Neuronal stem cell (in vitro differentiated cells): ENCODE measurements around the gene SLC7A10.

Experiments
- DNase-seq: peaks from one replicate; pipeline ENCODE4 v3.0.0-alpha.2; 2013; ENCODE audit warnings: low spot score
- H2AFZ ChIP-seq: one replicate; pipeline ENCODE4 v1.6.1; 2013; ENCODE audit warnings: mild to moderate bottlenecking, low read length, inconsistent platforms
- H2AK5ac ChIP-seq: 2 replicates; pipeline ENCODE4 v1.6.1; 2013; ENCODE audit warnings: low read depth, mild to moderate bottlenecking, inconsistent platforms, low read length, moderate library complexity, mixed read lengths
- H2BK120ac ChIP-seq: 2 replicates; pipeline ENCODE4 v1.6.1; 2013; ENCODE audit warnings: low read depth, mild to moderate bottlenecking, inconsistent platforms, low read length, moderate library complexity, mixed read lengths
- H2BK12ac ChIP-seq: one replicate; pipeline ENCODE4 v1.6.1; 2013; ENCODE audit warnings: low read length, inconsistent platforms
- H2BK15ac ChIP-seq: 2 replicates; pipeline ENCODE4 v1.6.1; 2013; ENCODE audit warnings: mild to moderate bottlenecking, low read length, inconsistent platforms, mixed read lengths
- H2BK5ac ChIP-seq: one replicate; pipeline ENCODE4 v1.6.1; 2013; ENCODE audit warnings: inconsistent platforms, mild to moderate bottlenecking, low read length, moderate library complexity
- H3K14ac ChIP-seq: one replicate; pipeline ENCODE4 v1.6.1; 2013; ENCODE audit warnings: low read length, inconsistent platforms
- H3K18ac ChIP-seq: 2 replicates; pipeline ENCODE4 v1.6.1; 2013; ENCODE audit warnings: low read length, inconsistent platforms
- H3K23ac ChIP-seq: 2 replicates; pipeline ENCODE4 v1.6.1; 2013; ENCODE audit warnings: low read depth, mild to moderate bottlenecking, mixed read lengths, low read length, inconsistent platforms; ENCODE audit not compliant: poor library complexity
- H3K27ac ChIP-seq: replicated peaks from 3 replicates; pipeline ENCODE4 v1.5.1; 2013; ENCODE audit warnings: low read length, inconsistent platforms
- H3K27me3 ChIP-seq, 3 experiments: 2 replicates each; pipeline ENCODE4 v1.6.1; 2013; ENCODE audit warnings: low read length in 3 of 3, mild to moderate bottlenecking in 2 of 3, inconsistent platforms in 1 of 3, low read depth in 1 of 3, mixed read lengths in 1 of 3, moderate library complexity in 1 of 3; ENCODE audit not compliant: control insufficient read depth in 3 of 3, insufficient read depth in 3 of 3
- H3K36me3 ChIP-seq, 2 donors: replicated peaks in 1 of 2; 2 replicates each; pipeline ENCODE4 v1.6.1; 2013; ENCODE audit warnings: low read length in 2 of 2; ENCODE audit not compliant: control insufficient read depth in 2 of 2, insufficient read depth in 2 of 2
- H3K4ac ChIP-seq: 2 replicates; pipeline ENCODE4 v1.6.1; 2013; ENCODE audit warnings: inconsistent platforms, mild to moderate bottlenecking, low read length, moderate library complexity
- H3K4me1 ChIP-seq, 2 donors: 1 replicate in 1 of 2; 2 replicates in 1 of 2; pipeline ENCODE4 v1.6.1; 2013; ENCODE audit warnings: low read length in 2 of 2, low read depth in 1 of 2; ENCODE audit not compliant: control insufficient read depth in 2 of 2, insufficient read depth in 1 of 2
- H3K4me2 ChIP-seq: one replicate; pipeline ENCODE4 v1.6.1; 2013; ENCODE audit warnings: mild to moderate bottlenecking, low read length, inconsistent platforms; ENCODE audit not compliant: insufficient read depth, poor library complexity, severe bottlenecking
- H3K4me3 ChIP-seq, 2 donors: 2 replicates each; pipeline ENCODE4 v1.5.1; 2013; ENCODE audit warnings: low read length in 2 of 2, mild to moderate bottlenecking in 2 of 2, inconsistent platforms in 1 of 2, moderate library complexity in 1 of 2
- H3K79me1 ChIP-seq: one replicate; pipeline ENCODE4 v1.6.1; 2013; ENCODE audit warnings: low read depth, mild to moderate bottlenecking, inconsistent platforms, low read length, moderate library complexity
- H3K9ac ChIP-seq: one replicate; pipeline ENCODE4 v1.6.1; 2013; ENCODE audit warnings: mild to moderate bottlenecking, low read depth, low read length, inconsistent platforms; ENCODE audit not compliant: poor library complexity
- H3K9me3 ChIP-seq, 2 donors: replicated peaks in 1 of 2; 2 replicates each; pipeline versions ENCODE3 to v1.6.1; 2013; ENCODE audit warnings: low read length in 2 of 2, mild to moderate bottlenecking in 2 of 2, inconsistent platforms in 1 of 2, low read depth in 1 of 2, mixed read lengths in 1 of 2, moderate library complexity in 1 of 2; ENCODE audit not compliant: control insufficient read depth in 2 of 2, insufficient read depth in 1 of 2
- H4K8ac ChIP-seq: one replicate; pipeline ENCODE4 v1.6.1; 2013; ENCODE audit warnings: low read depth, mild to moderate bottlenecking, inconsistent platforms, low read length, moderate library complexity
- H4K91ac ChIP-seq: one replicate; pipeline ENCODE4 v1.6.1; 2013; ENCODE audit warnings: low read length, low read depth, mild to moderate bottlenecking, inconsistent platforms; ENCODE audit not compliant: poor library complexity
- WGBS, 2 donors: extraction: QIAGEN DNeasy Blood & Tissue Kit; methylation state at CpG; one replicate each; pipeline ENCODE4 v1.1.7; 2013; ENCODE audit warnings: missing lambda C conversion rate in 2 of 2, mixed read lengths in 1 of 2; ENCODE audit not compliant: insufficient read length in 2 of 2, insufficient replicate concordance in 1 of 2; ENCODE audit errors: extremely low coverage in 2 of 2; 5-methylcytosine and 5-hydroxymethylcytosine counted together

SLC7A10 gene

DNA sequence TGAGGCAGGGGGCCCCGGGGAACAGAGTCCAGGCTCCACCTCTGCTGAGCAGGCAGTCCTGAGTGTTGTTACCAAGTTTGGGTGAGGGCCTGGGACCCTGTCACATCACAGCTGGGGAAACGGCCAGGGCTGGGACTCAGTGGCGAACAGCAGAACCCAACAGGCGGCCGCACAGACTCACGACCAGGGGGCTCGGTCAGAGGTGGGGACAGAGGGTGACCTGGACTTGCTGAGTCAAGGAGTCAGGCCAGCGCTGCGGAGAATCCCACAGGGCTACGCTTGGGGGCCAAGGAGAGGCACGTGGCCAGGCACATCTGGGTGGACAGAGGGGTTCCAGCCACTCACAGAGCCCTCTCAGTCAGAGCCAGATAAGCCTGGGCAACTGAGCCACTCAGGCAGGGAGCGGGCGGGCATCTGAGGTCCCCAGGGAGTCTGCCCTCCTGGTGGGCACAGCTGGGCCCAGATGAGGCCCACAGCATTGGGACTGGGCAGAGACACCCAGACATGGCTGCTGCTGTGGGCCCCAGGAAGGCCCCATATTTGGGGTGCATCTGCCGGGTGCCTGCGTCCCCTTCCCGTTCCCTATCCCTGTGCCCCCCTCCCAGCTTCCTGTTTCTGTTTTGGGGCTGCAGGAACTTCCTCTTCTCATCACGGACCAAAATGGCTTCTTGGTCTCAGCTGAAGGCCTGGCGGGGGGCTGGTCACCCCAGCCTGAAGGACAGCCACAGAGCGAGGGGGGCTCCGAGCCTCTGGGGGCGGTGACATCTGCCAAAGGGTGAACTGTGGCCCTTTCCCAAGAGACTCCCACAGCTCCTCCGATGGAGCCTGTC, 42.7 kb upstream of the SLC7A10 start:
- peak overlapping the region; percentile 72 for H3K4ac ChIP-seq
- peak overlapping the region; percentile 60 for H3K9ac ChIP-seq
- H2BK120ac ChIP-seq: peak overlapping the region; percentile 97
- peak overlapping the region; percentile 83 for H2AK5ac ChIP-seq
- no peak overlapping the region for H3K4me3 ChIP-seq
- peaks cover 1 to 5% of the 10 kb centered on the region in 2 donors for H3K4me1 ChIP-seq
- no peak overlapping the region for H2AFZ ChIP-seq
- peak overlapping the region; percentile 84 for H2BK12ac ChIP-seq
- no peaks in the 10 kb centered on the region for H3K36me3 ChIP-seq
- H3K14ac ChIP-seq: peak overlapping the region; percentile 98
- peak overlapping the region; percentile 18 for H3K23ac ChIP-seq
- peak overlapping the region; percentile 62 for H2BK5ac ChIP-seq
- no peak for DNase-seq
- H3K79me1 ChIP-seq: no peaks in the 10 kb centered on the region
- no peaks in the 10 kb centered on the region for H3K9me3 ChIP-seq
- H3K18ac ChIP-seq: peak overlapping the region; percentile 82
- peak overlapping the region; percentile 79 for H4K8ac ChIP-seq
- H3K27ac ChIP-seq: no peak overlapping the region
- H3K4me2 ChIP-seq: no peak overlapping the region
- peaks cover 0 to 21% (median 0%) of the 10 kb centered on the region in 3 experiments for H3K27me3 ChIP-seq
- WGBS, 2 donors: no CpG with 5 or more reads among the region's 22 CpGs
- no peak overlapping the region for H4K91ac ChIP-seq
- peak overlapping the region; percentile 65 for H2BK15ac ChIP-seq

DNA sequence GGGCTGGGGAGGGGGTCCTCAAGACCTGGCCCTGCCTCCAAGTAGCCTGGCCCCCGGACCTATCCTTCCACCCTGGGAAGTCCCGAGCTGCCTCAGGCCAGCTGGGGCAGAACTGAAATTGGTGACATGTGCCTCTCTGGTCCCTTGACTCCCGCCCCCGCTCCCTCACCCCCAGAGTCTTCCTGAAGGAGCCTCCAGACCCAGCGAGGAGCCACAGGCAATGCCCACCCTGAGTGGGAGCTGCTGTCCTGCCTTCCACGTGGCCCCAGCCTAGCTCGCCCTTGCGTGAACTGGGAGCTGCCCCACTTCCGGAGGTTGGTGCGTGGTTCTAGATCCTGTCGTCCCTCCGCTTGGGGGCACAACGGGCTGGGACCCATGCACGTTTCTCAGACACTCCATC, 42.1 kb upstream of the SLC7A10 start:
- no peak overlapping the region for H2BK5ac ChIP-seq
- no peaks in the 10 kb centered on the region for H3K9me3 ChIP-seq
- WGBS, 2 donors: no CpG with 5 or more reads among the region's 14 CpGs
- no peak overlapping the region for H4K91ac ChIP-seq
- peak overlapping the region; percentile 10 for H2AK5ac ChIP-seq
- H3K9ac ChIP-seq: peak overlapping the region; percentile 60
- peak overlapping the region; percentile 84 for H2BK12ac ChIP-seq
- DNase-seq: no peak
- H3K4me3 ChIP-seq: no peak overlapping the region
- H3K23ac ChIP-seq: peak overlapping the region; percentile 31
- H3K79me1 ChIP-seq: no peaks in the 10 kb centered on the region
- H3K27me3 ChIP-seq: peaks cover 0 to 26% (median 0%) of the 10 kb centered on the region in 3 experiments
- peak overlapping the region; percentile 76 for H3K18ac ChIP-seq
- H2BK120ac ChIP-seq: no peak overlapping the region
- peak overlapping the region; percentile 98 for H3K14ac ChIP-seq
- no peak overlapping the region for H2AFZ ChIP-seq
- H3K36me3 ChIP-seq: no peaks in the 10 kb centered on the region
- peaks cover 0 to 3% of the 10 kb centered on the region in 2 donors for H3K4me1 ChIP-seq
- H3K27ac ChIP-seq: no peak overlapping the region
- no peak overlapping the region for H3K4ac ChIP-seq
- H2BK15ac ChIP-seq: peak overlapping the region; percentile 65
- peak overlapping the region; percentile 7 for H4K8ac ChIP-seq
- H3K4me2 ChIP-seq: no peak overlapping the region

DNA sequence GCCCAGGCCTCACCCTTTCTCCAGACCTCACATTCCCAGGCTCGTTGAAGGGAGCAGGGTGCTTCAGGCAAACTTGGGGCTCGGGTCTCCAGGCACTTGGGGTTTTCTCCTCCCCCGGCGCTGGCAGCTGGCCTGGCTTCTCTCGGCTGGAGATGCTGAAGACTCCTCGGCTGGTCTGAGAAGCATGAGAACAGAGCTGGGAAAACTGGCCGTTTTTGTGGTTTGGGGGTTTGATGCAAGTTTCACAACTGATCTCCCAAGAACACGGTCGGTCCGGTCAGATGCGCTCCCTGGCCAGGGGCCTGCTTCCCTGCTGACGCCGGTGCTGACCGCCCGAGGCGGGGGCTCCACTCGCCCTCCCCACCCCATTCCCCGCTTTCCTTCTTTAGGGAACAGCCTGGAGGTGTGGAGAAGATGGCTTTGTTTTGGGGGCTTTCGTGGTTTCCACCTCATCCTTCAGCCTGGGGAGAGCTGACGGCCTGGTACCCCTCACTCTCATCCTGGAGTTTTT, 41.4 kb upstream of the SLC7A10 start:
- no peak overlapping the region for H3K9ac ChIP-seq
- H3K4ac ChIP-seq: no peak overlapping the region
- peak overlapping the region; percentile 37 for H2BK15ac ChIP-seq
- H4K91ac ChIP-seq: no peak overlapping the region
- H3K27me3 ChIP-seq: peaks cover 0 to 22% (median 0%) of the 10 kb centered on the region in 3 experiments
- H3K36me3 ChIP-seq: no peaks in the 10 kb centered on the region
- H2BK12ac ChIP-seq: no peak overlapping the region
- no peak overlapping the region for H2BK5ac ChIP-seq
- H2BK120ac ChIP-seq: no peak overlapping the region
- H3K27ac ChIP-seq: no peak overlapping the region
- no peak overlapping the region for H3K23ac ChIP-seq
- WGBS, 2 donors: no CpG with 5 or more reads among the region's 20 CpGs
- H3K4me2 ChIP-seq: no peak overlapping the region
- H3K4me1 ChIP-seq: peaks cover 0 to 1% of the 10 kb centered on the region in 2 donors
- H3K79me1 ChIP-seq: no peaks in the 10 kb centered on the region
- no peak overlapping the region for H3K4me3 ChIP-seq
- no peak for DNase-seq
- H4K8ac ChIP-seq: no peak overlapping the region
- H3K18ac ChIP-seq: peak overlapping the region; percentile 35
- H2AK5ac ChIP-seq: peak overlapping the region; percentile 70
- H2AFZ ChIP-seq: no peak overlapping the region
- no peaks in the 10 kb centered on the region for H3K9me3 ChIP-seq
- H3K14ac ChIP-seq: no peak overlapping the region

DNA sequence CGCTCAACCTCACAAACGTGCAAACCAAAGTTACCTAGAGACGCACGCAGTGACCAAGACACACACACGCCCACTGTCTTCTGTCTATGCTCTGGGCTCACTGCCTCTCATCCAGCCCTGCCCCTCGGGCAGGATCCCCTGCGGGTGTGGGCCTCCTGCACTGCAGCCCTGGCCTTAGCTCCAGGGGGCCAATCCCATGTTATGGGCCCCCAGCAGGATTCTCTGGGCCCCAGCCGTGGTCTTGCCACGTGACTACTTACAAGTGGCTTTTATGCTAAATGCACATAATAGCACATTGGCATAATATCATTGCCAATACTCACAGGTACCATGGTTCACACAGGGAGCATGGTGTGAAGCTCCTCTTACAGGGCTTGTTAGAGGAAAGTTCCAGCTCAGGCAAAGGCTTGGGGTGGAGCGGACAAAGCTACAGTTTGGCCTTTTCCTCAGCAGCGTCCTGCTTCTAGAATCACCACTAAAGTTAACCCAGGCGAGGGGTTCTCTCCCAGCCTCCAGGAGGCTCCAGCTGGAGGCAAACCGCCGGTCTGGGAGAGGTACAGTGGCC, 39.3 kb upstream of the SLC7A10 start:
- no CpG with 5 or more reads among the region's 14 CpGs for WGBS, 2 donors

More for the DNA sequence above, 39.3 kb upstream of the SLC7A10 start:
- Histone ChIP-seq H2BK120ac (no peak overlapping the region), H2BK12ac (no peak overlapping the region), H3K23ac (no peak overlapping the region), H2BK15ac (no peak overlapping the region), H2AK5ac (no peak overlapping the region), H3K36me3 (no peaks in the 10 kb centered on the region), H4K91ac (no peak overlapping the region), H3K27me3 (peaks cover 0 to 35% (median 0%) of the 10 kb centered on the region in 3 experiments), H3K4me3 (no peak overlapping the region), H3K79me1 (no peaks in the 10 kb centered on the region), H3K14ac (peak overlapping the region; percentile 47), H3K4me2 (no peak overlapping the region), H2AFZ (no peak overlapping the region), H3K4me1 (peaks cover 0 to 1% of the 10 kb centered on the region in 2 donors), H3K9ac (peak overlapping the region; percentile 15), H3K4ac (no peak overlapping the region), H2BK5ac (no peak overlapping the region), H3K18ac (no peak overlapping the region), H4K8ac (no peak overlapping the region), H3K9me3 (no peaks in the 10 kb centered on the region), H3K27ac (no peak overlapping the region)
- no peak for DNase-seq
